Testis (tissue), 3 donors: ENCODE measurements around the gene OR52B6. TPM values are rescaled to one million over a fixed set of nuclear protein-coding genes. Genes with fewer than 3 reads are reported as not detected.
A peak's percentile ranks its signal among the peaks of the same experiment; 100 is the strongest.
"Not testable (repeated sequence)": the region's sequence is repeated elsewhere in the genome, so short reads cannot be mapped to it uniquely, and the experiment has no call there.

ENCODE experiments used
- DNase-seq: peaks from one replicate; pipeline ENCODE4 v3.0.0-alpha.2; 2019
- H3K27ac ChIP-seq, 2 donors: fragments of 200-600 bp; sonication (generic); one replicate each; pipeline ENCODE4 v1.5.1; 2019
- H3K27me3 ChIP-seq: fragments of 200-600 bp; sonication (generic); one replicate; pipeline ENCODE4 v1.5.1; 2019
- H3K36me3 ChIP-seq: fragments of 200-600 bp; sonication (generic); one replicate; pipeline ENCODE4 v1.5.1; 2017; ENCODE audit warnings: low read depth; ENCODE audit errors: missing control alignments
- H3K4me1 ChIP-seq: fragments of 200-600 bp; sonication (generic); one replicate; pipeline ENCODE4 v1.5.1; 2019
- H3K4me3 ChIP-seq, 2 donors: fragments of 200-600 bp; sonication (generic); one replicate each; pipeline ENCODE4 v1.5.1; 2017 to 2019
- H3K9me3 ChIP-seq: fragments of 200-600 bp; sonication (generic); one replicate; pipeline ENCODE4 v1.5.1; 2017
- CTCF ChIP-seq, 3 experiments: fragments of 450-650 bp in 2 of 3; fragments of 200-600 bp in 1 of 3; sonication (generic) in 1 of 3; IDR thresholded peaks; one replicate each; pipeline ENCODE4 v1.5.1; 2016 to 2019; ENCODE audit warnings: antibody characterized with exemption in 3 of 3, mild to moderate bottlenecking in 2 of 3, moderate library complexity in 1 of 3
- POLR2A ChIP-seq: fragments of 450-650 bp; IDR thresholded peaks from one replicate; pipeline ENCODE4 v1.6.1; 2017; ENCODE audit warnings: antibody characterized with exemption, mild to moderate bottlenecking, moderate library complexity
- WGBS, 2 donors: methylation state at CpG; one replicate each; pipeline ENCODE4 v1.1.5; 2018; 5-methylcytosine and 5-hydroxymethylcytosine counted together
- intact Hi-C: fragments of 100-400 bp; cut with DNase I; formaldehyde crosslinking; loops from one replicate; pipeline ENCODE4 v1.15.1; 2023; ENCODE audit warnings: low total_unique reads
- polyA plus RNA-seq: library from polyadenylated mRNA; stranded (reverse); fragments of 350-450 nt; fragmentation: Illumina TruSeq; extraction: RNeasy Lipid Tissue Mini Kit (QIAGEN cat#74804); gene quantifications from one replicate; pipeline ENCODE4 v1.2.3, GENCODE V29; 2014; ENCODE audit warnings: low read depth, low replicate concordance; ENCODE audit not compliant: insufficient read depth
- total RNA-seq, 2 donors: library from RNA; depleted of rRNA; stranded (reverse); fragments of >200 nt; gene quantifications; one replicate each; pipeline ENCODE4 v1.2.3, GENCODE V29; 2016

The OR52B6 gene
- total and polyA plus RNA-seq, 3 donors from 2014 or later: not detected

- H3K36me3 ChIP-seq: no peaks in the 10 kb centered on the region
- no peaks in the 10 kb centered on the region for H3K4me1 ChIP-seq
- H3K4me3 ChIP-seq: no peak overlapping the region
- DNase-seq: no peak
- no peaks in the 10 kb centered on the region for H3K27me3 ChIP-seq
- no peak overlapping the region for H3K27ac ChIP-seq
- TF ChIP-seq CTCF (IDR thresholded peaks at IDR 0.05) (no peak), POLR2A (no peak)
- H3K9me3 ChIP-seq: no peaks in the 10 kb centered on the region
- intact Hi-C loops: no loop called here
These were observed 3.6 kb upstream of the OR52B6 start for GRCh38 chr11:5577101-5577500.

DNA sequence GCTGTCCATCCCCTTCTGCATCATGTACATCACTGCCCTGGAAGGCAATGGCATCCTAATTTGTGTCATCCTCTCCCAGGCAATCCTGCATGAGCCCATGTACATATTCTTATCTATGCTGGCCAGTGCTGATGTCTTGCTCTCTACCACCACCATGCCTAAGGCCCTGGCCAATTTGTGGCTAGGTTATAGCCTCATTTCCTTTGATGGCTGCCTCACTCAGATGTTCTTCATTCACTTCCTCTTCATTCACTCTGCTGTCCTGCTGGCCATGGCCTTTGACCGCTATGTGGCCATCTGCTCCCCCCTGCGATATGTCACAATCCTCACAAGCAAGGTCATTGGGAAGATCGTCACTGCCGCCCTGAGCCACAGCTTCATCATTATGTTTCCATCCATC, 337 bp downstream of the OR52B6 start:
- WGBS, 2 donors: 82% methylated on average over 4 of the region's 4 CpGs
- DNase-seq: no peak
- H3K27ac ChIP-seq: no peak overlapping the region
- intact Hi-C loops: no loop called here
- no peaks in the 10 kb centered on the region for H3K9me3 ChIP-seq
- H3K4me1 ChIP-seq: no peaks in the 10 kb centered on the region
- no peak overlapping the region for H3K4me3 ChIP-seq
- TF ChIP-seq CTCF (IDR thresholded peaks at IDR 0.05): no peak
- no peak for TF ChIP-seq POLR2A
- H3K27me3 ChIP-seq: no peaks in the 10 kb centered on the region
- H3K36me3 ChIP-seq: no peaks in the 10 kb centered on the region

- H3K9me3 ChIP-seq, H3K4me1 ChIP-seq, intact Hi-C loops, DNase-seq, H3K36me3 ChIP-seq, H3K27ac ChIP-seq, H3K4me3 ChIP-seq, H3K27me3 ChIP-seq: not testable (repeated sequence)
- WGBS, 2 donors: 82 to 86% methylated on average over 5 of the region's 5 CpGs
These were observed 3.8 kb downstream of the OR52B6 start for GRCh38 chr11:5584458-5584857.

DNA sequence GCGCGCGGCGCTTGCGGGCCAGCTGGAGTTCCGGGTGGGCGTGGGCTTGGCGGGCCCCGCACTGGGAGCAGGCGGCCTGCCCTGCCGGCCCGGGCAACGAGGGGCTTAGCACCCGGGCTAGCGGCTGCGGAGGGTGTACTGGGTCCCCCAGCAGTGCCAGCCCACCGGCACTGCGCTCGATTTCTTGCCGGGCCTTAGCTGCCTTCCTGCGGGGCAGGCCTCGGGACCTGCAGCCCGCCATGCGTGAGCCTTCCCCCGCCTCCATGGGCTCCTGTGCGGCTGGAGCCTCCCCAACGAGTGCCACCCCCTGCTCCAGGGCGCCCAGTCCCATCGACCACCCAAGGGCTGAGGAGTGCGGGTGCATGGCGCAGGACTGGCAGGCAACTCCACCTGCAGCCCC, 9.2 kb downstream of the OR52B6 start:
- H3K27ac ChIP-seq, H3K9me3 ChIP-seq, H3K27me3 ChIP-seq, H3K4me1 ChIP-seq, H3K36me3 ChIP-seq, intact Hi-C loops, DNase-seq: not testable (repeated sequence)
- peak overlapping the region; percentile 26 to 34 for H3K4me3 ChIP-seq
- WGBS, 2 donors: 86 to 100% methylated on average over 1 to 25 of the region's 31 CpGs

DNA sequence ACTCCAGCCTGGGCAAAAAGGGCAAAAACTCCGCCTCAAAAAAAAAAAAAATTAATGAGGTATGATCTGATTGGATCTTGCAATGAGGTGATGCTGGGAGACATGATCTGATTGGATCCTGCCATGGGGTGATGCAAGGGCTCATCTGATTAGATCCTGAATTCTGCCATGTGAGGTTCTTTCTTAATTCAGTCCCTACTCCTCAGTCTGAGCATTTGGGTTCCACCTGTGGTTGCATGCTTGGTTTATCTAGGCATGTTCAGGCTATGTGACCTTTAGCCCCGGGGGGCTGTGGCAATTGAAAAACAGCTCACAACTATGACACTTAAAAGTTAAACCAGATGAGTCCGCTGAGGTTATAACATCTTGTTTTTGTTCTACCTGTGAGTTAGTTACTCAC, 10.9 kb downstream of the OR52B6 start:
- no peak overlapping the region for H3K27ac ChIP-seq
- DNase-seq: no peak
- no peak overlapping the region for H3K4me3 ChIP-seq
- TF ChIP-seq POLR2A (no peak), CTCF (IDR thresholded peaks at IDR 0.05) (no peak)
- H3K4me1 ChIP-seq: no peaks in the 10 kb centered on the region
- 41 to 65% methylated on average over 3 of the region's 3 CpGs for WGBS, 2 donors
- H3K36me3 ChIP-seq: no peaks in the 10 kb centered on the region
- intact Hi-C loops: no loop called here
- no peaks in the 10 kb centered on the region for H3K9me3 ChIP-seq
- H3K27me3 ChIP-seq: no peaks in the 10 kb centered on the region

DNA sequence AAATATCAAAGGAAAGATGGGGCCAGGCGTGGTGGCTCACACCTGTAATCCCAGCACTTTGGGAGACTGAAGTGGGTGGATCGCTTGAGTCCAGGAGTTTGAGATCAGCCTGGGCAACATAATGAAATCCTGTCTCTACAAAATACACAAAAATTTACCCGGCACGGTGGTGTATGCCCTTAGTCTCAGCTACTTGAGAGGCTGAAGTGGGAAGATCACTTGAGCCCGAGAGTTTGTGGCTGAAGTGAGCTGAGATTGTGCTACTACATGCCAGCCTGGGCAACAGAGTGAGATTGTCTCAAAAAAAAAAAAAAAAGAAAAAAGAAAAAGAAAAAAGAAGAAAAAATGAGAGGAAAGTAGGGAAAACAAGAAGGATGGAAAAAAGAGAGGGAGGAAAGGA, 11.9 kb downstream of the OR52B6 start:
- Histone ChIP-seq H3K27me3 (no peaks in the 10 kb centered on the region), H3K36me3 (no peaks in the 10 kb centered on the region), H3K27ac (no peak overlapping the region), H3K4me1 (peaks cover 2% of the 10 kb centered on the region), H3K9me3 (no peaks in the 10 kb centered on the region), H3K4me3 (no peak overlapping the region)
- TF ChIP-seq CTCF (IDR thresholded peaks at IDR 0.05) (no peak), POLR2A (no peak)
- DNase-seq: no peak
- 85 to 94% methylated on average over 5 of the region's 5 CpGs for WGBS, 2 donors
- intact Hi-C loops: no loop called here
